Right ventricle myocardium superior (tissue), 1 donor: Measurements from ENCODE around the gene CD14. TPM values are rescaled to one million over a fixed set of nuclear protein-coding genes. Genes with fewer than 3 reads are reported as not detected.
"Not testable (repeated sequence)": the region's sequence is repeated elsewhere in the genome, so short reads cannot be mapped to it uniquely, and the experiment has no call there.

Experiments
- ATAC-seq: fragments of 200-7000 bp; cut with Tn5 transposase; one replicate; pipeline ENCODE4 v1.9.1; 2020; ENCODE audit warnings: mild to moderate bottlenecking; ENCODE audit not compliant: poor library complexity
- DNase-seq: peaks from one replicate; pipeline ENCODE4 v3.0.0-alpha.2; 2020
- intact Hi-C: fragments of 100-400 bp; cut with DNase I; formaldehyde crosslinking; loops from one replicate; pipeline ENCODE4 v1.11.2; 2022
- microRNA-seq: library from miRNA; unstranded; fragments of <30 nt; microRNA quantifications from one replicate; pipeline ENCODE4 v1.2.0, GENCODE V29; 2020
- total RNA-seq: library from RNA; stranded (reverse); fragmentation: NEBNext Ultra II Directional; extraction: Animal tissue kit (Norgen Biotek cat#: 25700); gene quantifications from one replicate; pipeline ENCODE4 v1.2.1, GENCODE V29; 2021
- donor health status: DM: no; HTN: yes; CAD: no; lungs with severe emphysema.

Gene CD14
- total RNA-seq, 1 donor from 2014 or later: 37.7 TPM

GRCh38 chr5:140605879-140606278 is 27.1 kb downstream of the CD14 start:
- ATAC-seq (no peak), DNase-seq (no peak)
- intact Hi-C loops: no loop called here

GRCh38 chr5:140603734-140604133 is 29.2 kb downstream of the CD14 start:
- intact Hi-C loops: no loop called here
- no peak for DNase-seq

GRCh38 chr5:140603446-140603698 is 29.6 kb downstream of the CD14 start:
- DNase-seq, ATAC-seq, intact Hi-C loops: not testable (repeated sequence)

More at GRCh38 chr5:140603734-140604133, 29.2 kb downstream of the CD14 start:
- ATAC-seq: no peak

GRCh38 chr5:140602147-140602546 is 30.8 kb downstream of the CD14 start:
- ATAC-seq: peak; percentile 36
- DNase-seq: no peak
- intact Hi-C loops: no loop called here

GRCh38 chr5:140600096-140600495 is 32.9 kb downstream of the CD14 start:
- no peak for ATAC-seq
- no peak for DNase-seq
- intact Hi-C loops: no loop called here

- intact Hi-C loops: no loop called here
- DNase-seq (no peak), ATAC-seq (no peak)
These were observed 34.1 kb downstream of the CD14 start for GRCh38 chr5:140598836-140599235.

- intact Hi-C loops: no loop called here
- ATAC-seq (peak; percentile 51), DNase-seq (no peak)
These were observed 36.6 kb downstream of the CD14 start for GRCh38 chr5:140596321-140596741.

GRCh38 chr5:140595538-140596300 is 37.3 kb downstream of the CD14 start:
- intact Hi-C loops: no loop called here
- peak; percentile 86 for ATAC-seq
- DNase-seq: no peak

- ATAC-seq: no peak
- intact Hi-C loops: no loop called here
- DNase-seq: no peak
These were observed 38.8 kb downstream of the CD14 start for GRCh38 chr5:140594169-140594568.

GRCh38 chr5:140593070-140593469 is 39.9 kb downstream of the CD14 start:
- intact Hi-C loops, ATAC-seq, DNase-seq: not testable (repeated sequence)

GRCh38 chr5:140591747-140592372 is 41.1 kb downstream of the CD14 start:
- ATAC-seq (no peak), DNase-seq (no peak)
- intact Hi-C loops: no loop called here

- ATAC-seq (no peak), DNase-seq (no peak)
- intact Hi-C loops: no loop called here
These were observed 42.1 kb downstream of the CD14 start for GRCh38 chr5:140590861-140591260.

GRCh38 chr5:140588311-140589070 is 44.5 kb downstream of the CD14 start:
- DNase-seq: no peak
- intact Hi-C loops: no loop called here
- ATAC-seq: peak; percentile 73

- DNase-seq (no peak), ATAC-seq (no peak)
- intact Hi-C loops: no loop called here
These were observed 45.5 kb downstream of the CD14 start for GRCh38 chr5:140587495-140587894.

Small RNA genes lying within 50 kb of the gene (microRNA-seq; reads per million reads assigned to microRNA genes)
- gene MIR3655: 1.3 reads per million

Other genes starting within 250 kb of the CD14 start
- 55.8 TPM for gene ANKHD1, start 231.3 kb downstream of the CD14 start, total RNA-seq
- gene EIF4EBP3, start 85.5 kb downstream of the CD14 start, total RNA-seq: 12.0 TPM
- 23.1 TPM for gene SRA1, start 75.7 kb downstream of the CD14 start, total RNA-seq
- gene APBB3, start 68.6 kb downstream of the CD14 start, total RNA-seq: 10.2 TPM
- 81.4 TPM for gene SLC35A4, start 68.3 kb downstream of the CD14 start, total RNA-seq
- 4.0 TPM for gene TMCO6, start 6.3 kb upstream of the CD14 start, total RNA-seq
- gene NDUFA2, start 14.5 kb upstream of the CD14 start, total RNA-seq: 155 TPM
- 59.9 TPM for gene IK, start 14.7 kb upstream of the CD14 start, total RNA-seq
- gene WDR55, start 31.7 kb upstream of the CD14 start, total RNA-seq: 11.2 TPM
- 0.40 TPM for gene DND1, start 40.4 kb upstream of the CD14 start, total RNA-seq
- gene HARS1, start 58.2 kb upstream of the CD14 start, total RNA-seq: 33.4 TPM
- gene HARS2, start 58.3 kb upstream of the CD14 start, total RNA-seq: 25.2 TPM
- gene ZMAT2, start 67.3 kb upstream of the CD14 start, total RNA-seq: 29.6 TPM
- not detected for gene PCDHA1, start 153.0 kb upstream of the CD14 start, total RNA-seq
- not detected for gene PCDHA2, start 161.7 kb upstream of the CD14 start, total RNA-seq
- gene PCDHA3, start 167.9 kb upstream of the CD14 start, total RNA-seq: not detected
- not detected for gene PCDHA4, start 173.9 kb upstream of the CD14 start, total RNA-seq
- not detected for gene PCDHA5, start 188.4 kb upstream of the CD14 start, total RNA-seq
- not detected for gene PCDHA6, start 194.8 kb upstream of the CD14 start, total RNA-seq
- gene PCDHA7, start 201.1 kb upstream of the CD14 start, total RNA-seq: not detected
- not detected for gene PCDHA8, start 208.0 kb upstream of the CD14 start, total RNA-seq
- gene PCDHA9, start 215.2 kb upstream of the CD14 start, total RNA-seq: not detected
- gene PCDHA10, start 222.7 kb upstream of the CD14 start, total RNA-seq: 0.05 TPM
- gene PCDHA11, start 235.8 kb upstream of the CD14 start, total RNA-seq: not detected
- not detected for gene PCDHA12, start 242.1 kb upstream of the CD14 start, total RNA-seq
- gene PCDHA13, start 248.9 kb upstream of the CD14 start, total RNA-seq: not detected